SU-DHL-6 (cell line): ENCODE results near the gene TLK1.

ENCODE experiments used
- EZH2phosphoT487 ChIP-seq: fragments of 200-600 bp; sonication (generic), shearing (Covaris generic); conservative IDR thresholded peaks from 2 replicates; pipeline ENCODE4 v1.6.1; 2018; ENCODE audit warnings: mild to moderate bottlenecking, antibody characterized with exemption, low read length, moderate library complexity, mixed read lengths
- TF ChIP-seq, protein P1 (sequence below): fragments of 200-600 bp; sonication (generic); IDR thresholded peaks from one replicate; pipeline ENCODE4 v1.5.1; 2017; ENCODE audit warnings: antibody characterized with exemption, mild to moderate bottlenecking, low read length, moderate library complexity; ENCODE audit not compliant: insufficient read depth, poor library complexity, severe bottlenecking

DNA sequence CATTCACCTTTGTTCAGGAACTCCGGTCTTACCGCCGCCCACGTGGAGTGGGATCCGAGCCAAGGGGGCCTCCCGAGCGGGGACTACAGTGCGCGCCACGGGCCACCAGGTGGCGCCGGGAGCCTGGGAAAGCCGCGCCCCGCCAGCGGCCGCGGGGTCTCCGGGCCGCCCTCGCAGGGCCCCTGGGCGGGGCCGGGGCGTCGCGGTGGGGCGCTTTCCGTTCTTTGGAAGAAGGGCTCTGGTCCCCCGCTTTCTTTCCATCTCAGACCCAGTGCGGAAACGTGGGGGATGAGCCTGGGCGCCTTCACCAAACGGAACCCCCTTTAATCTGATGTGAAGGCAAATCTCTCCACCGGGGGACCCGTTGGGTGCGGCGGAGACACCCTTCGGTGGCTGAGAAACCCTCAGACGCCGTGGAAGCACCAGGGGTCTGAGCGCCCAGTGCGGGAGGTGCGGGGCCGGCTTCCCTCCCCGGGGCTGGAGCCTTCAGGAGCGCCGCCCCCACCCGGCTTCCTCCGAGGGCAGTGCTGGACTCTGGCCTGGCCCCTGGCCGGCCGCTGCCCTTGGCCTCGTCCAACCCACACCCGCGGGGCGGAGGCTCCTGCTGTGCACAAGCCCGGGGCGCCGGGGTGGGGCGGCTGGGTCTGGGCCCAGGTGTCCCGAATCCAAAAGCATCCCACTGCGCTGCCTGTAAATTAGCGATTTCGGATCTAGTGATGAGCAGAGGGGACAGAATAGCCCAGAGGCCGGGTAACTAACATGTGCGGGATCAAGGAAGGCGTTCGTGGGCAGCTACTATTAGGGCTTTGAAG, 187.0 kb downstream of the TLK1 start:
- TF ChIP-seq, protein P1, sequence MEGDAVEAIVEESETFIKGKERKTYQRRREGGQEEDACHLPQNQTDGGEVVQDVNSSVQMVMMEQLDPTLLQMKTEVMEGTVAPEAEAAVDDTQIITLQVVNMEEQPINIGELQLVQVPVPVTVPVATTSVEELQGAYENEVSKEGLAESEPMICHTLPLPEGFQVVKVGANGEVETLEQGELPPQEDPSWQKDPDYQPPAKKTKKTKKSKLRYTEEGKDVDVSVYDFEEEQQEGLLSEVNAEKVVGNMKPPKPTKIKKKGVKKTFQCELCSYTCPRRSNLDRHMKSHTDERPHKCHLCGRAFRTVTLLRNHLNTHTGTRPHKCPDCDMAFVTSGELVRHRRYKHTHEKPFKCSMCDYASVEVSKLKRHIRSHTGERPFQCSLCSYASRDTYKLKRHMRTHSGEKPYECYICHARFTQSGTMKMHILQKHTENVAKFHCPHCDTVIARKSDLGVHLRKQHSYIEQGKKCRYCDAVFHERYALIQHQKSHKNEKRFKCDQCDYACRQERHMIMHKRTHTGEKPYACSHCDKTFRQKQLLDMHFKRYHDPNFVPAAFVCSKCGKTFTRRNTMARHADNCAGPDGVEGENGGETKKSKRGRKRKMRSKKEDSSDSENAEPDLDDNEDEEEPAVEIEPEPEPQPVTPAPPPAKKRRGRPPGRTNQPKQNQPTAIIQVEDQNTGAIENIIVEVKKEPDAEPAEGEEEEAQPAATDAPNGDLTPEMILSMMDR, result peak; percentile 77
- no peak for TF ChIP-seq EZH2phosphoT487
